H9 (cell line): ENCODE measurements around the gene IPO11. TPM values are rescaled to one million over a fixed set of nuclear protein-coding genes. Genes with fewer than 3 reads are reported as not detected.

Experiments used
- DNase-seq: peaks from one replicate; pipeline ENCODE4 v3.0.0-alpha.2; 2017
- H2AFZ ChIP-seq: one replicate; pipeline ENCODE4 v1.6.1; 2013; ENCODE audit warnings: mild to moderate bottlenecking, low read length, control low read depth, moderate library complexity
- H2AK5ac ChIP-seq: 2 replicates; pipeline ENCODE4 v1.6.1; 2013; ENCODE audit warnings: low read length, control low read depth, mixed read lengths; ENCODE audit not compliant: insufficient read length
- H2BK120ac ChIP-seq: one replicate; pipeline ENCODE4 v1.6.1; 2013; ENCODE audit warnings: low read depth, mild to moderate bottlenecking, low read length, control low read depth, inconsistent platforms; ENCODE audit not compliant: poor library complexity, severe bottlenecking
- H2BK12ac ChIP-seq: 2 replicates; pipeline ENCODE4 v1.6.1; 2013; ENCODE audit warnings: low read length, control low read depth, mixed read lengths, low read depth; ENCODE audit not compliant: insufficient read length
- H2BK15ac ChIP-seq: 2 replicates; pipeline ENCODE4 v1.6.1; 2013; ENCODE audit warnings: low read depth, low read length, control low read depth
- H2BK20ac ChIP-seq: one replicate; pipeline ENCODE4 v1.6.1; 2013; ENCODE audit warnings: low read depth, mild to moderate bottlenecking, low read length, control low read depth, inconsistent platforms; ENCODE audit not compliant: poor library complexity, severe bottlenecking
- H2BK5ac ChIP-seq: 2 replicates; pipeline ENCODE4 v1.6.1; 2013; ENCODE audit warnings: low read length, control low read depth, mixed read lengths; ENCODE audit not compliant: insufficient read length
- H3K14ac ChIP-seq: 2 replicates; pipeline ENCODE4 v1.6.1; 2013; ENCODE audit warnings: low read length, control low read depth; ENCODE audit not compliant: insufficient read depth
- H3K18ac ChIP-seq: 2 replicates; pipeline ENCODE4 v1.6.1; 2013; ENCODE audit warnings: low read depth, mild to moderate bottlenecking, mixed read lengths, low read length, control low read depth; ENCODE audit not compliant: insufficient read length
- H3K23ac ChIP-seq: 2 replicates; pipeline ENCODE4 v1.6.1; 2013; ENCODE audit warnings: low read length, control low read depth, mixed read lengths, low read depth; ENCODE audit not compliant: insufficient read length
- H3K23me2 ChIP-seq: 2 replicates; pipeline ENCODE4 v1.6.1; 2013; ENCODE audit warnings: low read depth, mild to moderate bottlenecking, mixed read lengths, low read length, control low read depth; ENCODE audit not compliant: insufficient read length, poor library complexity, severe bottlenecking
- H3K27ac ChIP-seq: 2 replicates; pipeline ENCODE4 v1.5.1; 2013; ENCODE audit warnings: low read length, control low read depth, mixed read lengths, low read depth; ENCODE audit not compliant: insufficient read length
- H3K27me3 ChIP-seq: 2 replicates; pipeline ENCODE4 v1.6.1; 2013; ENCODE audit warnings: low read length, control low read depth, inconsistent platforms; ENCODE audit not compliant: insufficient read depth
- H3K4ac ChIP-seq: 2 replicates; pipeline ENCODE4 v1.6.1; 2013; ENCODE audit warnings: low read depth, mild to moderate bottlenecking, control low read depth, inconsistent platforms, low read length, moderate library complexity
- H3K4me1 ChIP-seq: 2 replicates; pipeline ENCODE4 v1.6.1; 2013; ENCODE audit warnings: low read length, control low read depth, inconsistent platforms; ENCODE audit not compliant: insufficient read depth
- H3K4me2 ChIP-seq: 2 replicates; pipeline ENCODE4 v1.6.1; 2013; ENCODE audit warnings: low read length, control low read depth, mixed read lengths; ENCODE audit not compliant: insufficient read length, insufficient read depth
- H3K56ac ChIP-seq: 2 replicates; pipeline ENCODE4 v1.6.1; 2013; ENCODE audit warnings: low read depth, mild to moderate bottlenecking, mixed read lengths, low read length, control low read depth; ENCODE audit not compliant: insufficient read length
- H3K79me1 ChIP-seq: 2 replicates; pipeline ENCODE4 v1.6.1; 2013; ENCODE audit warnings: low read depth, mild to moderate bottlenecking, moderate library complexity, low read length, control low read depth, inconsistent platforms; ENCODE audit not compliant: insufficient read depth, poor library complexity, severe bottlenecking
- H3K79me2 ChIP-seq: 2 replicates; pipeline ENCODE4 v1.6.1; 2013; ENCODE audit warnings: low read length, control low read depth, inconsistent platforms; ENCODE audit not compliant: insufficient read depth
- H3K9ac ChIP-seq: 2 replicates; pipeline ENCODE4 v1.6.1; 2013; ENCODE audit warnings: low read length, control low read depth, mixed read lengths; ENCODE audit not compliant: insufficient read length; ENCODE audit errors: extremely low read depth
- H3K9me3 ChIP-seq: one replicate; pipeline ENCODE4 v1.6.1; 2013; ENCODE audit warnings: low read depth, low read length, inconsistent platforms; ENCODE audit not compliant: control insufficient read depth
- H3T11ph ChIP-seq: one replicate; pipeline ENCODE4 v1.6.1; 2013; ENCODE audit warnings: mild to moderate bottlenecking, low read length, control low read depth, inconsistent platforms
- H4K20me1 ChIP-seq: one replicate; pipeline ENCODE4 v1.6.1; 2013; ENCODE audit not compliant: control insufficient read depth, insufficient read length, insufficient read depth
- H4K5ac ChIP-seq: 2 replicates; pipeline ENCODE4 v1.6.1; 2013; ENCODE audit warnings: low read depth, mild to moderate bottlenecking, mixed read lengths, low read length, control low read depth; ENCODE audit not compliant: insufficient read length
- H4K8ac ChIP-seq: replicated peaks from 2 replicates; pipeline ENCODE4 v1.6.1; 2013; ENCODE audit warnings: low read length, control low read depth, mixed read lengths, low read depth; ENCODE audit not compliant: insufficient read length
- H4K91ac ChIP-seq: 2 replicates; pipeline ENCODE4 v1.6.1; 2013; ENCODE audit warnings: low read depth, mild to moderate bottlenecking, moderate library complexity, mixed read lengths, low read length, control low read depth; ENCODE audit not compliant: insufficient read length
- H3K27ac Mint-ChIP-seq, 3 experiments: 2 replicates in 2 of 3; 3 replicates in 1 of 3; pipeline ENCODE4 v1.8.0; 2020 to 2021; ENCODE audit warnings: mixed read lengths in 3 of 3, mild to moderate bottlenecking in 1 of 3, moderate library complexity in 1 of 3
- H3K27me3 Mint-ChIP-seq: 2 replicates; pipeline ENCODE4 v1.8.0; 2021; ENCODE audit warnings: low read depth, mild to moderate bottlenecking, moderate library complexity, mixed read lengths
- H3K36me3 Mint-ChIP-seq, 3 experiments: 2 replicates in 2 of 3; 3 replicates in 1 of 3; pipeline ENCODE4 v1.8.0; 2020 to 2021; ENCODE audit warnings: low read depth in 3 of 3, mixed read lengths in 3 of 3; ENCODE audit not compliant: insufficient read depth in 1 of 3
- H3K4me1 Mint-ChIP-seq, 2 experiments: 2 replicates each; pipeline ENCODE4 v1.8.0; 2020; ENCODE audit warnings: mixed read lengths in 2 of 2
- H3K4me3 Mint-ChIP-seq, 2 experiments: 2 replicates in 1 of 2; 3 replicates in 1 of 2; pipeline ENCODE4 v1.8.0; 2020 to 2021; ENCODE audit warnings: mild to moderate bottlenecking in 2 of 2, mixed read lengths in 2 of 2, moderate library complexity in 1 of 2
- H3K9me3 Mint-ChIP-seq, 2 experiments: 2 replicates in 1 of 2; 3 replicates in 1 of 2; pipeline ENCODE4 v1.8.0; 2020; ENCODE audit warnings: mild to moderate bottlenecking in 2 of 2, mixed read lengths in 2 of 2, moderate library complexity in 1 of 2
- CTCF ChIP-seq: fragments of 200-600 bp; sonication (generic); conservative IDR thresholded peaks from 3 replicates; pipeline ENCODE4 v1.8.0; 2021; ENCODE audit warnings: antibody characterized with exemption, mild to moderate bottlenecking
- WGBS: extraction: QIAGEN DNeasy Blood & Tissue Kit; methylation state at CpG from one replicate; pipeline ENCODE4 v1.1.7; 2013; ENCODE audit warnings: missing lambda C conversion rate, low lambda C conversion rate, mixed read lengths; ENCODE audit not compliant: insufficient read length; ENCODE audit errors: extremely low coverage; 5-methylcytosine and 5-hydroxymethylcytosine counted together
- total RNA-seq: library from RNA; stranded (reverse); gene quantifications from 2 replicates; pipeline ENCODE4 v1.2.1, GENCODE V29; 2021

The IPO11 gene
- total RNA-seq, 1 experiment from 2014 or later, result 63.0 TPM

GRCh38 chr5:62488531-62488930, 76.0 kb downstream of the IPO11 start:
- no peak overlapping the region for H3K27ac ChIP-seq
- H4K91ac ChIP-seq, result no peak overlapping the region
- no peaks in the 10 kb centered on the region for H3K79me1 ChIP-seq
- WGBS, result no CpG with 5 or more reads among the region's 4 CpGs
- no peak overlapping the region for H2BK12ac ChIP-seq
- H2BK5ac ChIP-seq, result no peak overlapping the region
- H2BK15ac ChIP-seq, result no peak overlapping the region
- no peaks in the 10 kb centered on the region for H4K20me1 ChIP-seq
- DNase-seq, result no peak
- H3T11ph ChIP-seq, result no peak overlapping the region
- H3K23ac ChIP-seq, result no peak overlapping the region
- H3K4me3 Mint-ChIP-seq, result no peak overlapping the region
- H2AK5ac ChIP-seq, result no peak overlapping the region
- TF ChIP-seq CTCF, result no peak
- no peaks in the 10 kb centered on the region for H3K79me2 ChIP-seq
- no peak overlapping the region for H2BK120ac ChIP-seq
- no peak overlapping the region for H2BK20ac ChIP-seq
- H4K8ac ChIP-seq, result no peak overlapping the region
- H3K56ac ChIP-seq, result no peak overlapping the region
- H3K27me3 Mint-ChIP-seq, result no peaks in the 10 kb centered on the region
- H3K27me3 ChIP-seq, result no peaks in the 10 kb centered on the region
- H3K4ac ChIP-seq, result no peak overlapping the region
- H3K4me2 ChIP-seq, result no peak overlapping the region
- H3K18ac ChIP-seq, result no peak overlapping the region
- H2AFZ ChIP-seq, result no peak overlapping the region
- no peak overlapping the region for H4K5ac ChIP-seq
- no peaks in the 10 kb centered on the region for H3K4me1 Mint-ChIP-seq
- no peaks in the 10 kb centered on the region for H3K4me1 ChIP-seq
- peaks cover 14 to 44% (median 42%) of the 10 kb centered on the region in 3 experiments for H3K36me3 Mint-ChIP-seq
- peak overlapping the region; percentile 57 to 91 (median 58); a peak in 4 of 7 replicates for H3K27ac Mint-ChIP-seq
- no peak overlapping the region for H3K14ac ChIP-seq
- no peak overlapping the region for H3K9ac ChIP-seq
- H3K9me3 Mint-ChIP-seq, result no peaks in the 10 kb centered on the region
- no peaks in the 10 kb centered on the region for H3K23me2 ChIP-seq
- no peaks in the 10 kb centered on the region for H3K9me3 ChIP-seq
